GM19324 (cell line): Measurements from ENCODE around the gene PCGF6.
"Not testable (repeated sequence)": the region's sequence is repeated elsewhere in the genome, so short reads cannot be mapped to it uniquely, and the experiment has no call there.

Experiments
- ATAC-seq: cut with Tn5 transposase; IDR thresholded peaks from one replicate; pipeline ENCODE4 v1.9.1; 2021; ENCODE audit warnings: mild to moderate bottlenecking, moderate library complexity; ENCODE audit not compliant: unreplicated experiment, low FRiP score

Gene PCGF6

GRCh38 chr10:103350517-103351260 is at the start of gene PCGF6:
PCGF6 (minus strand) TSS chr10:103351140; CDS start chr10:103351066, 74 bp downstream.
- ATAC-seq: peak; percentile 86

GRCh38 chr10:103397191-103397825 is 46.4 kb upstream of the PCGF6 start:
- no peak for ATAC-seq

- ATAC-seq: no peak
Measured at GRCh38 chr10:103396789-103397087, 45.8 kb upstream of the PCGF6 start.

GRCh38 chr10:103396067-103396788 is 45.3 kb upstream of the PCGF6 start, which contains the start of the genes ATP5MK and PDCD11:
ATP5MK (minus strand) TSS chr10:103396475; CDS start chr10:103392457, 4,018 bp downstream.
PDCD11 (plus strand) TSS chr10:103396626; CDS start chr10:103398427, 1,801 bp downstream.
- ATAC-seq: peak; percentile 98

- ATAC-seq: no peak
Measured at GRCh38 chr10:103395754-103396066, 44.8 kb upstream of the PCGF6 start.

- ATAC-seq: no peak
Measured at GRCh38 chr10:103394180-103394579, 43.2 kb upstream of the PCGF6 start.

GRCh38 chr10:103382769-103383168 is 31.8 kb upstream of the PCGF6 start:
- no peak for ATAC-seq

GRCh38 chr10:103374263-103374662 is 23.3 kb upstream of the PCGF6 start:
- ATAC-seq: no peak

- ATAC-seq: no peak
Measured at GRCh38 chr10:103373544-103373943, 22.6 kb upstream of the PCGF6 start.

- ATAC-seq: peak; percentile 76
Measured at GRCh38 chr10:103367782-103368518, 17.0 kb upstream of the PCGF6 start, which contains the start of gene TAF5. TAF5 (plus strand) TSS chr10:103367976; CDS start chr10:103367990, 14 bp downstream.

GRCh38 chr10:103367379-103367781 is 16.4 kb upstream of the PCGF6 start:
- no peak for ATAC-seq

- not testable (repeated sequence) for ATAC-seq
Measured at GRCh38 chr10:103360791-103361190, 9.9 kb upstream of the PCGF6 start.

- ATAC-seq: not testable (repeated sequence)
Measured at GRCh38 chr10:103359493-103359892, 8.6 kb upstream of the PCGF6 start.

GRCh38 chr10:103355906-103356599 is 5.1 kb upstream of the PCGF6 start:
- no peak for ATAC-seq

- not testable (repeated sequence) for ATAC-seq
Measured at GRCh38 chr10:103354567-103354966, 3.6 kb upstream of the PCGF6 start.

- no peak for ATAC-seq
Measured at GRCh38 chr10:103353281-103353680, 2.3 kb upstream of the PCGF6 start.

GRCh38 chr10:103350175-103350516 is 794 bp downstream of the PCGF6 start:
- no peak for ATAC-seq

GRCh38 chr10:103336370-103336769 is 14.6 kb downstream of the PCGF6 start:
- ATAC-seq: no peak

GRCh38 chr10:103334567-103334966 is 16.4 kb downstream of the PCGF6 start:
- ATAC-seq: no peak

GRCh38 chr10:103333934-103334520 is 16.9 kb downstream of the PCGF6 start:
- ATAC-seq: no peak
